ENCODE data around the gene KIF6.

GRCh38 chr6:39446909-39447308 is 278.3 kb downstream of the KIF6 start:
- TF ChIP-seq CTCF (IDR thresholded peaks at IDR 0.05 in 2 of 3, conservative IDR thresholded peaks at IDR 0.05 in 1 of 3; ENCODE audit: borderline replicate concordance in 1 of 3, insufficient read depth in 1 of 3, low read depth in 2 of 3, low read length in 2 of 3) (no peak), ZNF274 (IDR thresholded peaks at IDR 0.05; ENCODE audit: low read depth, low read length) (no peak), EZH2 (IDR thresholded peaks at IDR 0.05) (no peak), POLR2A (IDR thresholded peaks at IDR 0.05; ENCODE audit: borderline replicate concordance, extremely low read depth, insufficient read depth, insufficient read length) (no peak)
- TF ChIP-seq, protein P1, sequence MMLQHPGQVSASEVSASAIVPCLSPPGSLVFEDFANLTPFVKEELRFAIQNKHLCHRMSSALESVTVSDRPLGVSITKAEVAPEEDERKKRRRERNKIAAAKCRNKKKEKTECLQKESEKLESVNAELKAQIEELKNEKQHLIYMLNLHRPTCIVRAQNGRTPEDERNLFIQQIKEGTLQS (IDR thresholded peaks at IDR 0.05), result no peak
